GM18517 (cell line): ENCODE results near the gene PDE3A.
"Not testable (repeated sequence)": the region's sequence is repeated elsewhere in the genome, so short reads cannot be mapped to it uniquely, and the experiment has no call there.

Experiments
- ATAC-seq: cut with Tn5 transposase; IDR thresholded peaks from one replicate; pipeline ENCODE4 v1.9.1; 2021; ENCODE audit warnings: mild to moderate bottlenecking, moderate library complexity; ENCODE audit not compliant: unreplicated experiment

PDE3A gene

DNA sequence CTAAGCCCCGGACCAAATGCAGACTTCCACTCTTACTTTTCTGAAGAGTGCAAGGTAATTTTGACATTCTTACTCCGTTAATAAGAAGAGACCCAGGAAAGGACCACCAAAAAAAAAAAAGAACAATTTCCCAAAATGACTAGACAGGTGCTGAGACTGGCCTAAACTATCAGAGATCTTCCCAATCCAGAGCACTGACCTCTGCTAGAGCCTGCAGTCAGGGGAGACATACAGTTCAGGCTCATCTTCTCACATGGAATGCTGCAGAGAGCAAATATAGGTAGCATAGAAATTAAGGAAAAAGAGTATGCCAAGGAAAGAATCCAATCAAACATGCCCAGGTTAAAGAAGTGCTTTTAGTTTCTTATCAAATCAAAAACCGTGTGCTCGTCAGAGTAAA, 177.9 kb downstream of the PDE3A start:
- no peak for ATAC-seq

DNA sequence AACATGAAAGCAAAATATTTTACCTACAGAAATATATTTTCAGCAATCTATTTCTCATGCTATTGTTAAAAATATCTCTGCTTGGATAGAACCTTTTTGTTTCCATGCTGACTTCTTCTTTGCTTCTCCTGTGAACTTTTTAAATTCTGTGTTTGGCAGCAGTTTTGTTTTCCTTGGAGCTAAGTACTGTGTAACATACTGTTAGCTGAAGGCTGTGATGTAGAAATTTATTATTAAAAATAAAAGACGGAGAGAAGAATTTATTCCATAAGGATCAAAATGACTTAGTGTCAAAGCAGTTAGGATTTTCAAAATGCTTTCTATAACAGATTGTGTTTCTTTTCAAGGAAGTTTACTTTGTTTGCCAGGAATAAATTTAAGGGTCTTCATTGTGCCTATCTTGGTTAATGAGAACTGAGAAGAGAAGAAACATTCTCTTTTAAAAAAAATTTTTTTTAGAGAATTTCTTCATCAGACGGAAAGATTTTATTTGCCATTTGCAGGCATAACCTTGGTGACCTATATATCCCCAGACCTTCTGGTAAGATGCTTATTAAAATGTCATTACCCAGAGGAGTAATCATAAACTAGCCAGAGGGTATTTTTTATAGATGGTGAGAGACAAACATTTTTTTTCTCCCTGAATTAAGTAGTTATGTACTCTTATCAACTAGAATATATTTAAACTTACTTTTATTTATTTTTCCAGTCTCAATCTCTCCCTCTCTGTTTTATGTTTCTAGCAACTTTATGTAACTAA, 179.7 kb downstream of the PDE3A start:
- no peak for ATAC-seq

DNA sequence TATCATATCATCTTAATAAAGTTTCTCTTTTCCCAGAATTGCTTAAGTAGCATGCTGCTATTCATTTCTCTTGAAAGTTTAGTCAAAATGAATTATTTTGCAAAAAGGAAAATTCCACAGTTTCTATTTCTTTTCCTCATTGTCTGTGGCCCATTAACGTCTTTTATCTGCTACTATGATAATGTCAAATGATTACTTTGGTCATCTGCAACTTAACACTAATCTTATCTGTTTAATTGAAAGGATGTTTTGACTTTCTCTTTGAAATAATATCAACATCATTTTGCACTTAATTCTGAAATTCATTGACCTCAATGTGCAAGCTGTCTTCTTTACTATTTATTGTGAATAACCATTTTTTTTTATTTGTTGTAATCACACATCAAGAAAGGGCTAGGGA, 180.3 kb downstream of the PDE3A start:
- no peak for ATAC-seq

DNA sequence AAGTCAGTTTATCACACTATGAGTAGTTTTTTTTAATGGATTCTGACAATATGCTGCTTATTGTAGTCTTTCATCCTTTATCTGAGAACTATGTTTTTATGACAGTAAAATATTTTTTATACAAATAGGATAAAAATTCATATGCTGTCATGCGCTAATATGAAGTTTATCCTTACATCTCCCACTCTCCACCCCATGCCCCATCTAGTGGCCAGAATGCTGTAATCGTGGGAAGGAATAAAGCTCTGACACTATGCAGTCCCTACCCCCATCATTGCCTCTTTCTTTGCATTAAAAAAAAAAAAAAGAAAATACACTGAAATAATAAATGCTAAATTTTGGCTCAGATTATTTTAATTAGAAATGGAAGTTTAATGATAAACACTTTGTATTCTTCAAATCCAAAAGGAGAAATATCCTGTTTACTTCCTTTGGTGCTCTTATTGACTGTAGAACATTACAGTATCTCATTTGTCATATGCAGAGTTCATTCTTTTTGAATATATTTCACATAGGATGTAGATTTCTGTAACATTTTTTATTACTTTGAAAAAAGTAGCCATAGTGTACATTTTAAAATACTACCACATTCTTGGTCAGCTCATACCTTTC, 180.9 kb downstream of the PDE3A start:
- no peak for ATAC-seq

DNA sequence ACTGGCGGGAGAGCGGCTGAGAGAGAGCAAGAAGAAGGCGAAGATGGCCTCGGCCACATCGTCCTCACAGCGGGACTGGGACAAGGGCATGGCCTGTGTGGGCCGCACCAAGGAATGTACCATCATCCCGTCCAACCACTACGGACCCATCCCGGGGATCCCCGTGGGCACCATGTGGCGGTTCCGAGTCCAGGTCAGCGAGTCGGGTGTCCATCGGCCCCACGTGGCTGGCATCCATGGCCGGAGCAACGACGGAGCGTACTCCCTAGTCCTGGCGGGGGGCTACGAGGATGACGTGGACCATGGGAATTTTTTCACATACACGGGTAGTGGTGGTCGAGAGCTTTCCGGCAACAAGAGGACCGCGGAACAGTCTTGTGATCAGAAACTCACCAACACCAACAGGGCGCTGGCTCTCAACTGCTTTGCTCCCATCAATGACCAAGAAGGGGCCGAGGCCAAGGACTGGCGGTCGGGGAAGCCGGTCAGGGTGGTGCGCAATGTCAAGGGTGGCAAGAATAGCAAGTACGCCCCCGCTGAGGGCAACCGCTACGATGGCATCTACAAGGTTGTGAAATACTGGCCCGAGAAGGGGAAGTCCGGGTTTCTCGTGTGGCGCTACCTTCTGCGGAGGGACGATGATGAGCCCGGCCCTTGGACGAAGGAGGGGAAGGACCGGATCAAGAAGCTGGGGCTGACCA, 183.6 kb downstream of the PDE3A start:
- not testable (repeated sequence) for ATAC-seq

DNA sequence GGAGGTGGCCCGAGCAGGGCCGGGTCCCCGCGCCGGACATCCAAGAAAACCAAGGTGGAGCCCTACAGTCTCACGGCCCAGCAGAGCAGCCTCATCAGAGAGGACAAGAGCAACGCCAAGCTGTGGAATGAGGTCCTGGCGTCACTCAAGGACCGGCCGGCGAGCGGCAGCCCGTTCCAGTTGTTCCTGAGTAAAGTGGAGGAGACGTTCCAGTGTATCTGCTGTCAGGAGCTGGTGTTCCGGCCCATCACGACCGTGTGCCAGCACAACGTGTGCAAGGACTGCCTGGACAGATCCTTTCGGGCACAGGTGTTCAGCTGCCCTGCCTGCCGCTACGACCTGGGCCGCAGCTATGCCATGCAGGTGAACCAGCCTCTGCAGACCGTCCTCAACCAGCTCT, 184.2 kb downstream of the PDE3A start:
- not testable (repeated sequence) for ATAC-seq

- no peak for ATAC-seq
Measured at GRCh38 chr12:20555015-20555414, 186.7 kb downstream of the PDE3A start.

GRCh38 chr12:20555771-20556170, 187.4 kb downstream of the PDE3A start:
- no peak for ATAC-seq

DNA sequence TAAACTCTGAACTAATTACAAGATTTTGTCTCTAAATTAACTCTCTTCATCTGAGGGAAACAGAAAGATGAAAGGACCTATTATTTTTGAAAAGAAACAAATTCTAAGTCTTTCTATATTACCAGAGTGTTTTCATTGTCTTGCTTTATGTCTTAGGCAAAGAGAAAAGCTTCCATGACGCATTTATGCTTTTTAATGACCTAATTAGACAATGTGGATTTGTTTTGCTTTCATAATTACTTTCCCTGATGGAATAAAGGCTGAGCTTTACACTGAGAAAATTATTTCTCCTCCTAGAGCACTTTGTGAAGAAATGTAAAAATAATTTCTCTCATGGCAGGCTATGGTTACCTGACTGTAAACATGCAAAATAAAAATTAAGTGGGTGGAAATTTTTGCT, 188.8 kb downstream of the PDE3A start:
- ATAC-seq: no peak

GRCh38 chr12:20560935-20561334, 192.6 kb downstream of the PDE3A start:
- no peak for ATAC-seq

- ATAC-seq: no peak
Measured at GRCh38 chr12:20561871-20562270, 193.5 kb downstream of the PDE3A start.

- no peak for ATAC-seq
Measured at GRCh38 chr12:20567413-20567812, 199.1 kb downstream of the PDE3A start.

DNA sequence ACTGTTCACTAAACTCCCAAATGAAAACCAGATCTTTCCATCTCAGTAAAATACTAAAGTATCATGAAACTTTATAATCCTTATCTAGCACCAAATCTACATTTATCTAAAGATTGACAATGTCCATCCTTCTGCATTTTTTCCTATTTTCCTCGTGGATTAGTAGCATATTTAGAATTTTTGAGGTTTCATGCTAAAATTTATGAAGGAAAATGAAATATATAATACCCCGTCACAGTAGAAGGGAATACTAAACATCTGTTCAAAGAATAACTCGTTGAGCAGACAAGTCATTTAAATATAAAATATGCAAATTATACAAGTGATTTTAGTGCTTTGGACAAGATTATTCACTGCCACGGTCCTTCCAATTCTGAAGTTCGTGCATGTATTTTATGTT, 204.1 kb downstream of the PDE3A start:
- no peak for ATAC-seq

DNA sequence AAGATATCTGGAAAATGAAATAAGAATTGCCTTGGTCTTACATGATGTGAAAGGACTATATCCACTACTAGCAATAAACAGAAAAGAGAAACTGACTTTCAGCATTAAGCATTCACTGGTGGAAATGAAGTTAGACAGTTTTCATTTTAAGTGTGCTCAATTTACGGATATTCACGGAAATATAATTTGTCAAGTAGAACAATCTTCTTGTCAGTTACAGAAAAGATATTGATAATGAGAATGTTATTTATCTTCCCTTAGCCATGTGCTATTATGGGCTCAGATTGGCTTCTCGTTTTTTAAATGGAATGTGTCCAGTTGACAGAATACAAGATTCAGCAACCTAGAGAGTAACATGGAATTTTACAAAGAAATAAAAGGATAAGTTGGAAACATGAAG, 208.2 kb downstream of the PDE3A start:
- no peak for ATAC-seq

DNA sequence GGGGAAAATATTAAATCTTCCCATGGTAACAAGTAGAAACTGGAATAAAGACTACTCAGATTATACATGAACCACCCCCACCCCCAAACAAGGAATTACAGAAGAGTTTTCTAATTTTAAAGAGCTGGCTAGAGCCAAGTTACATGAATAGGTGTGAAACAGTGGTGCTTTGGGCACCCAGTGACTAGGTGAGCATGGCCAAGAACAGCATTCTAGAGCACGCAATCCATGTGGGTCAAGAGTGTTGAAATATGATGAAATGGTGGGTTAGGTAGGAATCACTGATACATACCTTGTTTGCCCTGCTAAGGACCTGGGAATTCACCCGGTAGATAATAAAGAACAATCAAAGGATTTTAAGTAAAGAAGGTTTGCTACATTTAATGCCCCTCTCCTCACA, 208.7 kb downstream of the PDE3A start:
- no peak for ATAC-seq

GRCh38 chr12:20578142-20578541, 209.8 kb downstream of the PDE3A start:
- no peak for ATAC-seq

DNA sequence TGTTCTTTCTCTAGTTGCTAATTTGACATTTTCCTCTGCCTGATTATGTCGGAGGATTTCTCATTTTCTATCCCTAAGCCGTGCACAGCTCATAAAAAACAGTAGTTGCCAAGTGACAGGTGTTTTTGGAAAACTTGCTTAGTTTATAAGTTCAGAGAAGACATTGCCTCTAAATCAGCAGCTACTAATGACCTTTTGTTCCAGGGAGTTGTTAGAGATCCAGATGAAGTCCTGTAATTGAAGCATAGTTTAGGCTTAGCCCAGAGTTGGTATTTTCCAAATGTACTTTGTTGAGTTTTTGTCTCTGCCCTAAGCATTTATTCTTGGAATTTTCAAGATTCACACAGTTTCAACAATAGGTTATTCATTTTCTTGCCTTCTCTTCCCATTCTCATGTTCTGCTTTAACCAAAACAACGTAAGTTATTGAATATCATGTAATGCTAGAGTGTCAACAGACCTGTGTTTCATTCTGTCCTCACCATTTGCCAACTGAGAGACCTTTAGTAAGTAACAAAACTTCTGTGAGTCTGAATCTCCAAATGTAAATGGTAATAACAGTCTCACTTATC, 216.8 kb downstream of the PDE3A start:
- ATAC-seq: no peak

DNA sequence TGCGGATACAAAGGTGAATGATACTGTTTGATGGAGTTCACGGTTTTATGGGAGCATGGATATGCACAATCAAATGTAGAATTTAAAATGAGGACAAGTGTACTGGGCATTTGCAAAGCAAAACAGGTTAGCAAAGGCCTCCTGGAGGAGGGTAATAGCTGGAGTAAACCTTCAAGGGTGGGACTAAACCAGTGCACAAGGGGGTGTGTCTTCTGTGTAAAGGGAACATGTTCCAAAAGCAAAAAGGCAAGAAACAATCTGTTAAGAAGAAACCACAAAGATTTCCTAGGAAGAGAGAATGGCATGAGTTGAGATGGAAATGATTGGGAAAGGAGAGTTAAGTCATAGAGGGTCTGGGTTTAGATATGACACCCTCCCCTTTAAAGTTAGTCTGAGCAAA, 217.6 kb downstream of the PDE3A start:
- ATAC-seq: no peak

DNA sequence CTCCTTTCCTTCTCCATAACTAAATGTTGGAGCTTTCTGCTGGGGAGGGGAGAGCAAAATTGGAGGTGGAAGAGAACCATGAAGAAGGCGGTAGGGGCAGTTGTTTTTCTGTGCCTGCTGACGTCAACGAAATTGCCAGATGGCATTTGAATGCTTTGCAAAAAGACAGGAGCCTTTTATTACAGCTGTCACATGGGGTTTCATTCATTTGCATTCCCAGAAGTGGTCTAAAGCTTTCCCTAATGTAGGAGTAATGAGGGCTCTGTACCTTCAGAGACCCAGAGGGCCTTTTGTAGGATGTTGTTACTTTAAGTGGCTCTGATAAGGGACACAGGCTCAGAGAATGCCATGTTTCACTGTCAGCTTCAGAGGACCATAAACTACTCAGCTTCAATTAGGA, 219.7 kb downstream of the PDE3A start:
- no peak for ATAC-seq

GRCh38 chr12:20590570-20590969, 222.2 kb downstream of the PDE3A start:
- ATAC-seq: no peak

- no peak for ATAC-seq
Measured at GRCh38 chr12:20592556-20592955, 224.2 kb downstream of the PDE3A start.

GRCh38 chr12:20593611-20594010, 225.3 kb downstream of the PDE3A start:
- no peak for ATAC-seq
